HepG2 (cell line): ENCODE measurements around the gene TTLL8. TPM values are rescaled to one million over a fixed set of nuclear protein-coding genes. Genes with fewer than 3 reads are reported as not detected.

Experiments
- ATAC-seq: fragments of 200-7000 bp; cut with Tn5 transposase; 3 replicates; pipeline ENCODE4 v1.9.1; 2020; ENCODE audit warnings: mild to moderate bottlenecking, moderate library complexity
- BruUV-seq: library from RNA; stranded (reverse); fragments of 400-500 nt; replicated peaks from 2 replicates; lab custom pipeline; 2021; lab: Mats Ljungman, UMichigan
- CTCF ChIA-PET: fragments of 300-600 bp; formaldehyde crosslinking; extraction: SDS; loops from one replicate; lab custom pipeline; 2021; ENCODE audit warnings: low total read pairs, inconsistent platforms, low intra/inter-chr PET ratio; lab: Yijun Ruan, JAX
- POLR2A ChIA-PET: fragments of 350-600 bp; sonication (Branson Sonifier 250); formaldehyde crosslinking; loops from one replicate; lab custom pipeline; 2020; ENCODE audit warnings: antibody characterized with exemption, inconsistent platforms; lab: Yijun Ruan, JAX
- DNase-seq: peaks from one replicate; pipeline ENCODE4 v3.0.0-alpha.2; 2015; ENCODE audit warnings: low spot score
- FAIRE-seq: peaks from 3 replicates; lab custom pipeline; 2011; peaks lifted over from hg19 to GRCh38; lab: Jason Lieb, UNC
- H2AFZ ChIP-seq: one replicate; pipeline ENCODE4 v1.6.1; 2011; ENCODE audit warnings: low read length, inconsistent platforms
- H3K27ac ChIP-seq: fragments of 300-600 bp; 3 replicates; pipeline ENCODE4 v1.8.0; 2011; ENCODE audit warnings: mixed run types, mild to moderate bottlenecking, mixed read lengths, low read length, inconsistent platforms; ENCODE audit not compliant: insufficient read depth; ENCODE audit errors: extremely low read length
- H3K27me3 ChIP-seq, 2 experiments: fragments of 200-600 bp in 1 of 2; 2 replicates in 1 of 2; 3 replicates in 1 of 2; pipeline versions ENCODE4 v1.6.0 to v1.8.0; 2011; ENCODE audit warnings: low read length in 2 of 2, mild to moderate bottlenecking in 2 of 2, moderate library complexity in 2 of 2, inconsistent platforms in 1 of 2; ENCODE audit not compliant: insufficient read depth in 2 of 2, control insufficient read depth in 1 of 2
- H3K36me3 ChIP-seq, 2 experiments: fragments of 200-600 bp in 1 of 2; replicated peaks in 1 of 2; 2 replicates in 1 of 2; 3 replicates in 1 of 2; pipeline versions ENCODE4 v1.5.1 to v1.8.0; 2011; ENCODE audit warnings: low read length in 2 of 2, inconsistent platforms in 1 of 2; ENCODE audit not compliant: insufficient read depth in 2 of 2, control insufficient read depth in 1 of 2
- H3K4me1 ChIP-seq: 2 replicates; pipeline ENCODE4 v1.5.1; 2012; ENCODE audit warnings: low read length, inconsistent platforms; ENCODE audit not compliant: insufficient read depth
- H3K4me2 ChIP-seq: 2 replicates; pipeline ENCODE4 v1.6.0; 2011; ENCODE audit warnings: low read depth, low read length, inconsistent platforms
- H3K4me3 ChIP-seq, 3 experiments: fragments of 200-600 bp in 1 of 3; sonication (generic), shearing (Covaris generic) in 1 of 3; replicated peaks in 1 of 3; 2 replicates each; pipeline ENCODE4 v1.5.1; 2011 to 2016; ENCODE audit warnings: low read length in 3 of 3, inconsistent platforms in 2 of 3, low read depth in 2 of 3, mild to moderate bottlenecking in 2 of 3, control low read depth in 1 of 3, mixed read lengths in 1 of 3; ENCODE audit not compliant: insufficient read depth in 1 of 3
- H3K79me2 ChIP-seq: one replicate; pipeline ENCODE4 v1.6.1; 2011; ENCODE audit warnings: low read length, inconsistent platforms; ENCODE audit not compliant: insufficient read depth
- H3K9ac ChIP-seq: 2 replicates; pipeline ENCODE4 v1.6.0; 2011; ENCODE audit warnings: mild to moderate bottlenecking, low read depth, low read length, inconsistent platforms; ENCODE audit not compliant: insufficient read depth
- H3K9me3 ChIP-seq: 2 replicates; pipeline ENCODE4 v1.5.1; 2012; ENCODE audit warnings: mild to moderate bottlenecking, low read length
- H4K20me1 ChIP-seq: 2 replicates; pipeline ENCODE4 v1.6.0; 2011; ENCODE audit warnings: inconsistent platforms, mild to moderate bottlenecking, low read length, moderate library complexity; ENCODE audit not compliant: insufficient read depth
- EHMT2 ChIP-seq: fragments of 200-600 bp; sonication (generic); IDR thresholded peaks from 2 replicates; pipeline ENCODE4 v1.7.0; 2017; ENCODE audit warnings: antibody characterized with exemption, low read depth, low read length, borderline replicate concordance
- GTF2F1 ChIP-seq: fragments of 150-350 bp; IDR thresholded peaks from 2 replicates; pipeline ENCODE4 v1.6.1; 2014; ENCODE audit warnings: low read length
- IRF1 ChIP-seq: sonication (generic); formaldehyde crosslinking; IDR thresholded peaks from 2 replicates; pipeline ENCODE4 v1.4.0; 2020; ENCODE audit warnings: low read depth, mild to moderate bottlenecking, missing genetic modification reagents
- MXD1 ChIP-seq: sonication (generic); formaldehyde crosslinking; IDR thresholded peaks from 2 replicates; pipeline ENCODE4 v1.4.0; 2020; ENCODE audit warnings: mild to moderate bottlenecking, missing genetic modification reagents
- MZF1 ChIP-seq: sonication (generic); formaldehyde crosslinking; IDR thresholded peaks from 2 replicates; pipeline ENCODE4 v1.8.1; 2023; ENCODE audit warnings: mild to moderate bottlenecking, missing genetic modification reagents, borderline replicate concordance
- SRSF4 ChIP-seq: fragments of 200-400 bp; formaldehyde crosslinking; IDR thresholded peaks from one replicate; pipeline ENCODE4 v1.6.1; 2018; ENCODE audit warnings: mild to moderate bottlenecking, low read depth, low read length, moderate library complexity; ENCODE audit not compliant: poor library complexity, severe bottlenecking
- SRY ChIP-seq: sonication (generic); formaldehyde crosslinking; IDR thresholded peaks from 2 replicates; pipeline ENCODE4 v1.8.0; 2022; ENCODE audit warnings: mild to moderate bottlenecking, missing genetic modification reagents
- ZNF503 ChIP-seq: sonication (generic); formaldehyde crosslinking; IDR thresholded peaks from 2 replicates; pipeline ENCODE4 v1.4.0; 2020; ENCODE audit warnings: missing genetic modification reagents
- ZNF672 ChIP-seq: sonication (generic); formaldehyde crosslinking; IDR thresholded peaks from 2 replicates; pipeline ENCODE4 v1.8.1; 2022; ENCODE audit warnings: missing genetic modification reagents
- ZNF879 ChIP-seq: sonication (generic); formaldehyde crosslinking; IDR thresholded peaks from 2 replicates; pipeline ENCODE4 v1.8.1; 2023; ENCODE audit warnings: missing genetic modification reagents
- WGBS: methylation state at CpG from one replicate; pipeline ENCODE4 v1.1.6; 2017; ENCODE audit warnings: low lambda C conversion rate; 5-methylcytosine and 5-hydroxymethylcytosine counted together
- in situ Hi-C: cut with HindIII; loops from 2 replicates; pipeline ENCODE4 v1.10.0; 2017; ENCODE audit warnings: low pct_unique_long_range_greater_than_20kb; ENCODE audit not compliant: extremely low pct_ligation_motif_present
- intact Hi-C: fragments of 100-400 bp; cut with micrococcal nuclease; formaldehyde crosslinking; loops from one replicate; pipeline ENCODE4 v1.10.0; 2022; ENCODE audit not compliant: unreplicated experiment
- polyA plus RNA-seq, 8 experiments: library from polyadenylated mRNA; depleted of rRNA in 3 of 8; stranded (reverse) in 7 of 8; unstranded in 1 of 8; fragments of >200 nt; fragmentation: Illumina TruSeq in 4 of 8; extraction: Trizol in 4 of 8; gene quantifications; 2 replicates each; pipeline versions ENCODE4 v1.2.1 to v1.2.3, GENCODE V29; 2011 to 2016; ENCODE audit warnings: low read depth in 4 of 8, missing spikeins in 1 of 8, mixed read lengths in 1 of 8; ENCODE audit not compliant: insufficient read depth in 1 of 8
- total RNA-seq, 5 experiments: library from RNA; depleted of rRNA; stranded (reverse); fragments of >200 nt; fragmentation: Illumina TruSeq; extraction: Trizol; gene quantifications; 2 replicates each; pipeline ENCODE4 v1.2.3, GENCODE V29; 2016; ENCODE audit warnings: low read depth in 1 of 5
- TF ChIP-seq, protein P1 (sequence below): sonication (generic); formaldehyde crosslinking; IDR thresholded peaks from 2 replicates; pipeline ENCODE4 v1.4.0; 2020; ENCODE audit warnings: missing genetic modification reagents, borderline replicate concordance
- TF ChIP-seq, protein P2 (sequence below): sonication (generic); formaldehyde crosslinking; IDR thresholded peaks from 2 replicates; pipeline ENCODE4 v1.5.0; 2020; ENCODE audit warnings: missing genetic modification reagents

TTLL8 gene
- total and polyA plus RNA-seq, 2 of the 13 experiments (the other 11 are each of a cell fraction or from before 2014, with no cell fraction given): not detected

DNA sequence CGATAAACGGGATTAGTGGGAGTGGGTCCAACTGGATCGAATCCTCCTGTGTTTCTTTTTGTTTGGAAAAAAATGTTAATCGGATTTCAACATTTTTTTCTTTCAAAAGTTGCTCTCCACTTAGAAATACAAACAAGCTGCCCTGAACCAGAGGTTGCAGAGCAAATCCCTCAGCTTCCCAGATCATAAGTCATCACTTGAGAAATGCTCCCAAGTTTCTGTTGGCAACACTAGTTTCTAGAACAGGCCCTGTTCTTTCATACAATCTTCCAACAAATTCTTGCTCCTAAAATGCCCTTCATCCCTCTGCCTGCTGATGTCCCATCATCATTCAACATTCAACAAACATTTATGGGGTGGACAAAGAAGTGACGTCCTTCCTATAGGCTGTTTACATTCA is 28.4 kb upstream of the TTLL8 start:
- ChIA-PET CTCF (no interaction called here), POLR2A (no interaction called here)
- FAIRE-seq (no peak), ATAC-seq (no peak), DNase-seq (no peak)
- Histone ChIP-seq H4K20me1 (no peaks in the 10 kb centered on the region), H2AFZ (no peak overlapping the region), H3K79me2 (no peaks in the 10 kb centered on the region), H3K9me3 (no peaks in the 10 kb centered on the region), H3K4me3 (no peak overlapping the region), H3K36me3 (no peaks in the 10 kb centered on the region), H3K27me3 (peaks cover 2 to 41% of the 10 kb centered on the region in 2 experiments; a peak in 4 of 5 replicates), H3K4me2 (no peak overlapping the region), H3K27ac (no peak overlapping the region), H3K4me1 (peaks cover 16% of the 10 kb centered on the region), H3K9ac (no peak overlapping the region)
- BruUV-seq: no TSS peak
- intact Hi-C loops (no loop called here), in situ Hi-C loops (no loop called here)
- WGBS: 27% methylated on average over 5 of the region's 5 CpGs
- no peak for TF ChIP-seq ZNF672
- TF ChIP-seq ZNF503 (CRISPR knock-in tag): no peak
- TF ChIP-seq, protein P1, sequence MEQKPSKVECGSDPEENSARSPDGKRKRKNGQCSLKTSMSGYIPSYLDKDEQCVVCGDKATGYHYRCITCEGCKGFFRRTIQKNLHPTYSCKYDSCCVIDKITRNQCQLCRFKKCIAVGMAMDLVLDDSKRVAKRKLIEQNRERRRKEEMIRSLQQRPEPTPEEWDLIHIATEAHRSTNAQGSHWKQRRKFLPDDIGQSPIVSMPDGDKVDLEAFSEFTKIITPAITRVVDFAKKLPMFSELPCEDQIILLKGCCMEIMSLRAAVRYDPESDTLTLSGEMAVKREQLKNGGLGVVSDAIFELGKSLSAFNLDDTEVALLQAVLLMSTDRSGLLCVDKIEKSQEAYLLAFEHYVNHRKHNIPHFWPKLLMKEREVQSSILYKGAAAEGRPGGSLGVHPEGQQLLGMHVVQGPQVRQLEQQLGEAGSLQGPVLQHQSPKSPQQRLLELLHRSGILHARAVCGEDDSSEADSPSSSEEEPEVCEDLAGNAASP (CRISPR knock-in tag): no peak
- no peak for TF ChIP-seq MXD1
- no peak for TF ChIP-seq SRY (CRISPR knock-in tag)
- TF ChIP-seq, protein P2, sequence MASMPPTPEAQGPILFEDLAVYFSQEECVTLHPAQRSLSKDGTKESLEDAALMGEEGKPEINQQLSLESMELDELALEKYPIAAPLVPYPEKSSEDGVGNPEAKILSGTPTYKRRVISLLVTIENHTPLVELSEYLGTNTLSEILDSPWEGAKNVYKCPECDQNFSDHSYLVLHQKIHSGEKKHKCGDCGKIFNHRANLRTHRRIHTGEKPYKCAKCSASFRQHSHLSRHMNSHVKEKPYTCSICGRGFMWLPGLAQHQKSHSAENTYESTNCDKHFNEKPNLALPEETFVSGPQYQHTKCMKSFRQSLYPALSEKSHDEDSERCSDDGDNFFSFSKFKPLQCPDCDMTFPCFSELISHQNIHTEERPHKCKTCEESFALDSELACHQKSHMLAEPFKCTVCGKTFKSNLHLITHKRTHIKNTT (CRISPR knock-in tag): no peak
- no peak for TF ChIP-seq IRF1
- no peak for TF ChIP-seq SRSF4
- no peak for TF ChIP-seq ZNF879 (CRISPR knock-in tag)
- TF ChIP-seq MZF1: no peak
- no peak for TF ChIP-seq GTF2F1
- no peak for TF ChIP-seq EHMT2
